SHP77 (cell line): ENCODE measurements around the gene NDUFA3.

ENCODE experiments used
- DNase-seq, 2 experiments: peaks; one replicate each; lab custom pipeline; 2025; lab: John Stamatoyannopoulos, UW

NDUFA3 gene

GRCh38 chr19:54137699-54138488, 35.2 kb downstream of the NDUFA3 start, which contains the start of gene CNOT3:
TSS of gene CNOT3 (plus strand) at chr19:54137762. CDS start at chr19:54142979, 5,217 bp downstream.
- DNase-seq = no peak

- DNase-seq = no peak
These were observed 36.0 kb downstream of the NDUFA3 start for GRCh38 chr19:54138489-54139256.

GRCh38 chr19:54141356-54141755, 38.7 kb downstream of the NDUFA3 start:
- no peak for DNase-seq

GRCh38 chr19:54142166-54142780, 39.6 kb downstream of the NDUFA3 start:
- DNase-seq = no peak

GRCh38 chr19:54145541-54146158, 43.0 kb downstream of the NDUFA3 start:
- no peak for DNase-seq

GRCh38 chr19:54147676-54148075, 45.0 kb downstream of the NDUFA3 start:
- DNase-seq = no peak

- DNase-seq = no peak
These were observed 45.5 kb downstream of the NDUFA3 start for GRCh38 chr19:54148158-54148557.

GRCh38 chr19:54149021-54149812, 46.6 kb downstream of the NDUFA3 start:
- DNase-seq = no peak

GRCh38 chr19:54151362-54152035, 48.8 kb downstream of the NDUFA3 start:
- no peak for DNase-seq

GRCh38 chr19:54152267-54152666, 49.6 kb downstream of the NDUFA3 start:
- no peak for DNase-seq

GRCh38 chr19:54152878-54153524, 50.3 kb downstream of the NDUFA3 start:
- no peak for DNase-seq

- DNase-seq = no peak
These were observed 51.2 kb downstream of the NDUFA3 start for GRCh38 chr19:54153731-54154326.

GRCh38 chr19:54154603-54155345, 52.1 kb downstream of the NDUFA3 start:
- DNase-seq = no peak

- no peak for DNase-seq
These were observed 53.0 kb downstream of the NDUFA3 start for GRCh38 chr19:54155694-54156093.

- no peak for DNase-seq
These were observed 53.8 kb downstream of the NDUFA3 start for GRCh38 chr19:54156490-54156889.

GRCh38 chr19:54156953-54157352, 54.3 kb downstream of the NDUFA3 start:
- no peak for DNase-seq
